Suprapubic skin (tissue), 4 donors: ENCODE data around the gene OAS1.

Experiments
- CTCF ChIP-seq, 2 donors: fragments of 200-600 bp in 1 of 2; fragments of 450-650 bp in 1 of 2; sonication (generic) in 1 of 2; IDR thresholded peaks; one replicate each; pipeline ENCODE4 v1.5.1; 2016 to 2019; ENCODE audit warnings: antibody characterized with exemption in 2 of 2, mild to moderate bottlenecking in 1 of 2, moderate library complexity in 1 of 2
- EP300 ChIP-seq: sonication (generic); formaldehyde crosslinking; IDR thresholded peaks from one replicate; pipeline ENCODE4 v1.6.1; 2017; ENCODE audit warnings: antibody characterized with exemption
- POLR2A ChIP-seq, 2 donors: fragments of 450-650 bp; IDR thresholded peaks; one replicate each; pipeline ENCODE4 v1.6.1; 2017; ENCODE audit warnings: antibody characterized with exemption in 2 of 2, mild to moderate bottlenecking in 2 of 2, moderate library complexity in 2 of 2
- POLR2AphosphoS5 ChIP-seq, 3 donors: sonication (generic); formaldehyde crosslinking; IDR thresholded peaks; one replicate each; pipeline ENCODE4 v1.6.1; 2017; ENCODE audit warnings: antibody characterized with exemption in 3 of 3

DNA sequence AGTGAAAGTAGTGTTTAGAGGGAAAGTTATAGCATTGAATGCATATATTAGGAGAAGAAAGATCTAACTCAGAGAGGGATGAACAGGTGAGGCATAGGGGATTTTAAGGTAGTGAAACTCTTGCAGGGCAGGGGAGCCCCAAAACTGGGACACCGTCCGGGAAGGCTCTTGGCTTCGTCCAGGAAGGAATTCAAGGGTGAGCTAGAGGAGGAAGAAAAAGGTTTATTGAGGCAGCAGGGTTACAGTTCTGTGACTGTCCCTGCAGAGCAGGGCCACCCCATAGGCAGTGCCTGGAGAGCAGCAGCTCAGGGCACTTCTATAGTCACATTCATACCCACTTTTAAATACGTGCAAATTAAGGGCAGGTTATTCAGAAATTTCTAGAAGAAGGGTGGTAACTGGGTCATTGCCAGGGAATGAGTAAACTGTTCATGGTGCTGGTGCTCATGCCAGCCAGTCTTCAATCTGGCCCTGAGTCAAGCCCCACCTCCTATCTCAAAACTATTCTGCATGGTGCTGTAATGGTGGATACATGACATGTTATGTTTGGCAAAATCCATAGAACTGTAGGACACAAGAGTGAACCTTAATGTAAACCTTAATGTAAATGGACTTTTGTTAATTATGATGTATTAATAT lies 1.2 kb upstream of the OAS1 start:
- TF ChIP-seq CTCF (IDR thresholded peaks at IDR 0.05) (no peak), POLR2A (IDR thresholded peaks at IDR 0.05) (no peak), POLR2AphosphoS5 (IDR thresholded peaks at IDR 0.05) (no peak), EP300 (no peak)
